GM19238 (cell line): ENCODE measurements around the gene RACGAP1.

ENCODE experiments used
- DNase-seq: peaks from one replicate; pipeline ENCODE4 v3.0.0; 2011; ENCODE audit warnings: low spot score; ENCODE audit not compliant: insufficient read length

The RACGAP1 gene

GRCh38 chr12:50025187-50026059, at the start of gene RACGAP1:
Gene RACGAP1, minus strand, starts transcription at chr12:50025494. Its CDS starts 8,779 bp downstream, at chr12:50016715.
- peak; percentile 94 for DNase-seq

GRCh38 chr12:50073712-50074111, 48.4 kb upstream of the RACGAP1 start:
- no peak for DNase-seq

- no peak for DNase-seq
Measured at GRCh38 chr12:50073206-50073605, 47.9 kb upstream of the RACGAP1 start.

- DNase-seq, result no peak
Measured at GRCh38 chr12:50072198-50072907, 47.1 kb upstream of the RACGAP1 start.

- peak; percentile 54 for DNase-seq
Measured at GRCh38 chr12:50070314-50071060, 45.2 kb upstream of the RACGAP1 start.

- DNase-seq, result no peak
Measured at GRCh38 chr12:50069539-50069938, 44.2 kb upstream of the RACGAP1 start.

GRCh38 chr12:50069069-50069468, 43.8 kb upstream of the RACGAP1 start:
- DNase-seq, result no peak

- no peak for DNase-seq
Measured at GRCh38 chr12:50066402-50066801, 41.1 kb upstream of the RACGAP1 start.

GRCh38 chr12:50065726-50066310, 40.5 kb upstream of the RACGAP1 start:
- no peak for DNase-seq

- no peak for DNase-seq
Measured at GRCh38 chr12:50062728-50063460, 37.6 kb upstream of the RACGAP1 start.

- no peak for DNase-seq
Measured at GRCh38 chr12:50061946-50062686, 36.8 kb upstream of the RACGAP1 start.

- DNase-seq, result no peak
Measured at GRCh38 chr12:50061171-50061570, 35.9 kb upstream of the RACGAP1 start.

GRCh38 chr12:50060120-50060468, 34.8 kb upstream of the RACGAP1 start:
- no peak for DNase-seq

- DNase-seq, result no peak
Measured at GRCh38 chr12:50059440-50060119, 34.3 kb upstream of the RACGAP1 start.

GRCh38 chr12:50058743-50059312, 33.5 kb upstream of the RACGAP1 start:
- DNase-seq, result no peak

- DNase-seq, result no peak
Measured at GRCh38 chr12:50057896-50058670, 32.8 kb upstream of the RACGAP1 start.

- DNase-seq, result no peak
Measured at GRCh38 chr12:50057000-50057841, 31.9 kb upstream of the RACGAP1 start, which contains the start of gene ASIC1. Gene ASIC1, plus strand, starts transcription at chr12:50057596. Its CDS starts 1,171 bp downstream, at chr12:50058767.

GRCh38 chr12:50056639-50056976, 31.3 kb upstream of the RACGAP1 start:
- no peak for DNase-seq
